GM19455 (cell line): ENCODE results near the gene MIP.
"Not testable (repeated sequence)": the region's sequence is repeated elsewhere in the genome, so short reads cannot be mapped to it uniquely, and the experiment has no call there.

Experiments used
- ATAC-seq: cut with Tn5 transposase; IDR thresholded peaks from one replicate; pipeline ENCODE4 v1.9.1; 2021; ENCODE audit not compliant: unreplicated experiment

Gene MIP

DNA sequence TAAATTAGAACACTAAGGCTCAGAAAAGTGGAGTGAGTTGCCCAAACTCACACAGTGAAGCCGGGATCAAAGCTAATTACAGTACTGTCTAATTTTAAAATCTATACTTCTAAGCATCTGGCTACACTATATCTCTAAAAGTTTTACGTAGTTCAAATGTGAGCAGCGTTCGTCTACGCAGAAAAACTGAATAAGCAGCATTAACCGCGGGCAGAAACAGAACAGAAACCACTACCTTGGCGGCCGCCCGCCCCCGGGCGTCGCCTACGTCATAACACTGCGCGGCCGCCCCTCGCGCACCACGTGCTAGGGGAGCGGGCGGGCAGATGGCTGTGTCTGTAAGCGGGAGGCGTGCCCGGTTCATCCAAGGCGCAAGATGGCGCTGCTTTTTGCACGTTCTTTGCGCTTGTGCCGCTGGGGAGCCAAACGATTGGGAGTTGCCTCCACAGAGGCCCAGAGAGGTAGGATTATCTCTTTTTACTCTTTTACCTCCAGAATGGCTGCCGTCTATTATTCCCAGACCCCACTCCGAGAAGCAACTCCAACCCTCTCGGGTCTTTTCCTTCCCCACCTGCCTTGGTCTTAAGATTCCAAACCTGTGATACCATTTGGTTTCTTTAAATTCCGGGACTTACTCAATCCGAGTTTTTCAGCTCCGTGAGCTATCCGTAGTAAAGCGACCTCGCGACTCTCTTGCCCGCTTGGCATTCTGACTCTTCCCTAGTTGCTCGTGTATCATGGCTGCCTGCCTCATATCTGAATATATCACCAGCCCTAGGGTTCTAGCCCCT lies 14.0 kb upstream of the MIP start, which contains the start of gene SPRYD4:
Gene SPRYD4, plus strand, starts transcription at position 363 of the 791 bp plus-strand sequence. Its CDS starts 14 bp downstream, at position 377.
- ATAC-seq: peak; percentile 75

DNA sequence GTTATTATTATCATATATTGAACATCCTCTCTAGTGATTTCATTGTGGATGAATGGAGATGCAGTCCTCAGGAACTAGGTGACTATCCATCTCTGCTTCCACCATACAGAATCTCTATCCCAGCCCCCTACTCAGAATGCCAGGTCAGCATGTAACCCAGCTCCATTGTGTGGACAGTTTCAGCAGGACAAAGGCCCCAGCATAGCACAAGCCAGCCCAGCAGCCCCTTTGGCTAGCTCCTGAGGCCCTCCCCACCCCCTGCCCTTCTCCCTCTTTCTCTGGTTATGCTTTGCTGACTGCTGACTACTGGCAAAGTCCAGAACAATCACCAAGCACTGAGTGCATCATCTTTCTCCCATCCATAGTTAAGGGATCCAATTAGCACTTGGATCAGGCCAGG lies 8.1 kb upstream of the MIP start:
- no peak for ATAC-seq

DNA sequence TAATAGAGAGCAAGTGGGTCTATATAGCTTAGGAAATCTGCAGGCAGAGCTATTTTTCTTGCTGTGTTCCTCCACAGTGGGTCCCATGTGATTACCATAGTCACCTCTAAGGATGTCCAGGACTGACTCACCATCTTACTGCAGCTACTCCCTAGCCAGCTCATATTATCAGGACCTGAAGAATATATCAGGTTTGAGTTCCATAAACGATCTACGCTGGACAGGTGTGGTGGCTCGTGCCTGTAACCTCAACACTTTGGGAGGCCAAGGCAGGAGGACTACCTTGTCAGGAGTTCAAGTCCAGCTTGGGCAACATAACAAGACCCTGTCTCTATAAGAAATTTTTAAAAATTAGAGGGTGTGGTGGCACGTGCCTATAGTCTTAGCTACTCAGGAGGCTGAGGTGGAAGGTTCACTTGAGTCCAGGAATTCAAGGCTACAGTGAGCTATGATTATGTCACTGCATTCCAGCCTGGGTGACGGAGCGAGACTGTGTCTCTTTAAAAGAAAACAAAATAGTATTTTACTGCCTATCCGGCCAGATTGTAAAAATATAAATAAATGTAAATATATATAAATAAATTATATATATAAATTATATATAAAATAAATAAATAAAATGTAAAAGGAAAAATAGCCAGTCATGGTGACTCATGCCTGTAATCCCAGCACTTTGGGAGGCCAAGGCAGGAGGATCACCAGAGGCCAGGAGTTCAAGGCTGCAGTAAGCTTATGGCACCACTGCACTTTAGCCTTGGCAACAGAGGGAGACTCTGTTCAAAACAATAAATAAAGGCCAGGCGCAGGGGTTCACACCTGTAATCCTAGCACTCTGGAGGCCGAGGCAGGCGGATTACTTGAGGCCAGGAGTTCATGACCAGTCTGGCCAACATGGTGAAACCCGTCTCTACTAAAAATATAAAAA lies 7.0 kb upstream of the MIP start:
- ATAC-seq: no peak

DNA sequence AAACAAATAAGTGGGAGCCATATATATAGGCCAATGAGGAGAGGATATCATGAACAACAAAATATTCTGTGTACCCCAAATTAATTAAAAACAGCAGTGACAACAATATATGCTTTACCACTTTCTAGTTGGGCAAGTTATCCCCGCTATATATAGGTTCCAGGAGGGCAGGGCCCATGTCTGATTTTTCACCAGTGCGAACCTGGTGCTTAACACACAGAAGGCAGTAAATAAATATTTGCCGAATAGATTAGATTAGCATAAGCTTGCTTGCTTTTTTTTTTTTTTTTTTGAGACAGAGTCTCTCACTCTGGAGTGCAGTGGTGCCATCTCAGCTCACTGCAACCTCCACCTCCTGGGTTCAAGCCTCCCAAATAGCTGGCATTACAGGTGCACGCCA lies 3.4 kb upstream of the MIP start:
- ATAC-seq: no peak

DNA sequence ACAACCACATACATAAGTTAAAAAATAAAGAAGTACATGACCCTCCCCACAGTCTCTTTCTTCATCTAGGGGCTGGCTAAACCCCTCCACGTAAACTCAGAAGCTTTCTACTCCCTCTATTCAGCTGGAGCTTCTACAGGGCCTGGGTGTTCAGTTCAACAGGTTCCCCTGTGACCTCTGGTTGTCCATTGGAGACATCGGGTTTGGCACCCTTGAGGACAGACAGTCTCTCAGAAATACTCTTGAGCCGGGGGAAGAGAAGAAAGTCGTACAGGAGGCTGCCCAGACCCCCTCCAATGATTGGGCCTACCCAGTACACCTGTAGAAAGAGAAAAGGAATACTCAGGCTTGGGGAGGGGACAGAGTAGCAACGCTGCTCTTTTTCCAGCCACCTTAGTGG lies 3.3 kb downstream of the MIP start:
- no peak for ATAC-seq

DNA sequence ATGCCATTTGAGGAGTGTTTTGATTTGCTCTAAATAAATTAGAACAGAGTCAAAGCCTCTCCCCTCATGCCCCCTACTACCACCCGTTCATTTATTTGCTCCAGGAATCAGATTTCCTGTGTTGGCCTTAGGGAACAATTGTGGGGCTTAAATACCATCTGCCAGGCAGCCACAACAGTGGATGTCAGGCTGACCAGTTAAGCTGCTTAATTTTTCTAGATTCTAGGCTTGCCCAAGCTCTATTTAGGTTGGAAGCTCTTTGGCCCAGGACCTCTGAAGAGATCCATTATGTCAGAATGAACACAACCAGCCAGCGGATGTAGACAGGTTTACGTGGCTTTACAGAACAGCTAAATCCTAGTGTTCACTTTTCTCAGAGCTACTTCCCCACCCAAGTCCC lies 4.2 kb downstream of the MIP start:
- no peak for ATAC-seq

DNA sequence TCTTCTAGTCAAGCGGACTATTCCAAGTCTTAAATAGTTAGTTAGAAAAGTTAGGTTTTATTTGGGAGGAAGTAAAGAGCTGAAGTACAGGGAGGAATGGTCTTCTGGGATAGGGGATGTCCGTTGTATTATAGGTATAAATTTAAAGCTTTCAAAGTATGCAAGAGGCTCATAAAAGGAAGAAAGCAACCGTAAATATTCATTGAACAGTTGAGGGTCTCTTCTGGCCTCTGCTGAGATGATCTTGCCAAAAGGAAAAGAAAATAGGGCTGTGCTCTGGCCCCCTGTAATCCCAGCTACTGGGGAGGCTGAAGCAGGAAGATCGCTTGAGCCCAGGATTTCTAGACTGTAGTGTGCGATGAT lies 4.9 kb downstream of the MIP start:
- ATAC-seq: no peak

DNA sequence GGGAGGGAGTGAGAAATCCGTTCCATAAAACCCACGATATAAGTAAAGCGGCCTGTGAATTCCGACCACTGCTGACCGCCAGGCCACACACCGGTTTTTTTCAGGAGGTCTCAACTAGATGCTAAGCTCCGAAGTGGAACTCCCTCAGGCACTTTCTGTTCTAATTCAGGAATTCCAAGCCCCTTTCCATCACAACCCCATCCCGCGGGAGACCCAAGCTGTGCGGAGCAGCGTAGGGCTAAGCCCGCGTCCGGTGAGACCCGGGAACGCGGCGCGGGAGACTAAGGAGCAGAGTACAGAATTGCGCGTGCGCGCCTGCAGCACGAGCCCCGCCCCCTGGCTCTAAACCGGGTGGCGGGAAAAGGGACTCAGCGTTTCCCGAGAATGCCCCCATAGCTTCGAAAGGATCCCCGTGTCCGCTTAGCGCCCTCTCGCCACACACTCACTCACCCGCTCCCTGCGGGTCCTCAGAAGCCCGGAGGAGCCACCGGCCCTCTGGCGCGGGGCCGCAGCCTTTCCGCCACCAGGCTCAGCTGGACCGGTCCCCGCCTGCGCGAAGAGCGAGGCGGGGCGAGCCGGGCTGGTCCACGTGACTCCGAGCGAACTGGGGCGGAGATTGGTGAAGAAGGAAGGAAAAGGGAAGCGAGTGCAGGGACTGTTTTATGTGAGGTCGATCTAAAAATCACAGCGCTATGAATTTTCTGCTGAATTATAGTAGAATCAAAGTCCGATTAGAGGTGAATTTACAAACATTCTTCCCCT lies 5.4 kb downstream of the MIP start, which contains the start of gene TIMELESS:
Gene TIMELESS, minus strand, starts transcription at position 567 of the 762 bp plus-strand sequence. CDS start 15,256 bp downstream, outside the sequence.
- ATAC-seq: peak; percentile 93

DNA sequence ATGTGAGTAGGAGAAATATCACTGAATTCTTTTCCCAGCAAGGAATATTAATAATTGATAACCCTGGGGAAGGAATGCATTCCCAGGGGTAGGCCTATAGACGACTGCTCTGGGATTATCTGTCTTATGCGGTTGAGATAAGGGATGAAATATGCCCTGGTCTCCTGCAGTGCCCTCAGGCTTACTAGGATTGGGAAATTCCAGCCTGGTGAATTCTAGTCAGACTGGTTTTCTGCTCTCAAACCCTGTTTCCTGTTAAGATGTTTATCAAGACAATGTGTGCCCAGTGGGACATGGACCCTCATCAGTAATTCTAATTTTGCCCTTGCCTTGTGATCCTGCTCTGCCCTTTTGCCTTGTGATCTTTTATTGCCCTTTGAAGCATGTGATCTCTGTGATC lies 11.2 kb downstream of the MIP start:
- not testable (repeated sequence) for ATAC-seq

DNA sequence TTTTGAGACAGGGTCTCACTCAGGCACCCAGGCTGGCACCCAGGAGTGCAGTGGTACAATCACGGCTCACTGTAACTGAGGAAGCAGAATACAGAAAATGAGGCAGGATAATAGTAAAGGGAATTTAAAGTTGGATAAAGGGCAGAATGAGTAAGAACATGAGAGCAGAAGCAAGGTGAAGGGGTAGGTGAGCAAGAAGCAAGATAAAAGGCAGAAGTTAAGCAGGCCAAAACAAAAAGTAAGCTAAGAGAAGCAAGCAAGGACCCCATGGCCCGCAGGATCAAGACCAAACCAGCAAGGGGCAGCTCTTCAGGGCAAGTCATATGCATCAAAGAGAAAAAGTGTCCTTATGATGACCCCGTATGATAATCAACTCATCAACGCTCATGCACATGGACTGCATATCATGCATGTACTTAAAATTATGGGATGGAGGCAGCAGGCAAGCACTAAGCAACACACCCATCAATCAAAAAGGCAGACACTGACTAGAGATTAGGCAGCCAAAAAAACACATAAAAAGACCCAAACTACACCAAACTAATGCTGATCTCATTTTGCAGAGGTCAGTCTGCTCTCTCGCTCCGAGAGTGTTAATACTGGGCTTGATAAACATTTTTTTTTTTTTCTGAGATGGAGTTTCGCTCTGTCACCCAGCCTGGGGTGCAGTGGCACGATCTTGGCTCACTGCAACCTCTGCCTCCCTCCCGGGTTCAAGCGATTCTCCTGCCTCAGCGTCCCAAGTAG lies 16.9 kb downstream of the MIP start:
- no peak for ATAC-seq

DNA sequence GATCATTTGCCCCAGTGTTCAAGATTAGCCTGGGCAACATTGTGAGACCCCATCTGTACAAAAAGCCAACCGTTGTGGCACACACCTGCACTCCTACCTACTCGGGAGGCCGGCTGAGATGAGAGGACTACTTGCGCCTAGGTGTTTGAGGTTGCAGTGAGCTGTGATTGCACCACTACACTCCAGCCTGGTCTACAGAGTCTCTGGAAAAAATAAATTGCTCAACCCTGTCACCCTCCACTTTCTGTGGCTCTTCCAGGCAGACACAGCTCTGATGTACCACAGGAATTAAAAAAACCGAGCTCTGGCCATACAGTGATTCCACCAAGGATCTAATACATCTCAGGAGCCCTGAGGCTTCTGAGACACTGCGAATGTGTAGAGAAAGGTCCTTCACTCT lies 19.6 kb downstream of the MIP start:
- no peak for ATAC-seq

DNA sequence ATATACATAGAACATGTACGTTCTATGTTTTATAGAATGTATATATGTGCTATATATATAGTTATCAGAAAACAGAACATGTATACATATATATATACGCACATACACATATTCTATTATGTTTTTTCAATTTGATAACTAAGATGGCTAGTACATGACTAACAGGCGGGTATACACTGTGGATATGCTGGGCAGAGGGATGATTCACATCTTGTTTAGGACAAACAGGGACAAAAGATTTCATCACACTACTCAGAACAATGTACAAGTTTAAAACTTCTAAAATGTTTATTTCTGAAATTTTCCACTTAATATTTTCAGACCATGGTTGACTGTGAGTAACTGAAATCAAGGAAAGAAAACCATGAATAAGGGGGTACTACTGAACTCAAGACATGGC lies 22.6 kb downstream of the MIP start:
- ATAC-seq: no peak

DNA sequence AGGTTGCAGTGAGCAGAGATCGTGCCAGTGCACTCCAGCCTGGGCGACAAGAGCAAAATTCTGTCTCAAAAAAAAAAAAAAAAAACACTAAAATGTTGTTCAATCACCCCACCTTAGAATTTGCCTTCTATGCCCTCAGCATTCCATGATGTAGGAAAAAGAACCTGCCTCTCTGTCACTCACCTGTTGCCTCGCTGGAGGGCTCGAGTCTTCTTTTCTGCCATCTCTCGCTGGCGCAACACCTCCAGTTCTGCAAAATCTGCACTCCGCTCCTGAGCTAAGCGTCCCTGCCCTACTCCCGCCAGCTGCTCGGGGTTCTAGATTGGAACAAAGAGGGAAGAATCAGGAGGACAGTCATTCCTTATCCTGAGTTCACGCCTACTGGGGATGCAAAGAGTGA lies 23.2 kb downstream of the MIP start:
- no peak for ATAC-seq

DNA sequence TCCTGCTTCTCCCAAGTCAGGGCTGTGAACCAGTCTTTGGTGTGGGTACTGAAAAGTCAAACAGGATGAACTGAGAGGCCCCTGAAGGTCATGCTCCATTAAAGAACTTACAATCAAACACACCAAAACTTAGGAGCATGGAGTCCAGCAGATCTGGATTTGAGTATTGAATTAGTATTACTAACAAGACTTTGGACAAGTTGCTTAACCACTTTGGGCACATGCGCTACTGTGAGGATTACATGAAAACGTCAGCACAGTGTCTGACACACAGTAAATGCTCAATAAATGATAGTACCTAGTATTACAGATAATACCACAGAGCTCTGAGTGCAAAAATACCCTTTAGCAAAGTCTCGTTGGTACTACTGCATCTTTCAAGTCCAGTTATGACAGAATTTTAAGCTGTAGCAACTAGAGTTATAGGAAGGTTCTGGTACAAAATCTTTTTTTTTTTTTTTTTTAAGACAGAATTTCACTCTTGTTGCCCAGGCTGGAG lies 28.5 kb downstream of the MIP start:
- no peak for ATAC-seq

DNA sequence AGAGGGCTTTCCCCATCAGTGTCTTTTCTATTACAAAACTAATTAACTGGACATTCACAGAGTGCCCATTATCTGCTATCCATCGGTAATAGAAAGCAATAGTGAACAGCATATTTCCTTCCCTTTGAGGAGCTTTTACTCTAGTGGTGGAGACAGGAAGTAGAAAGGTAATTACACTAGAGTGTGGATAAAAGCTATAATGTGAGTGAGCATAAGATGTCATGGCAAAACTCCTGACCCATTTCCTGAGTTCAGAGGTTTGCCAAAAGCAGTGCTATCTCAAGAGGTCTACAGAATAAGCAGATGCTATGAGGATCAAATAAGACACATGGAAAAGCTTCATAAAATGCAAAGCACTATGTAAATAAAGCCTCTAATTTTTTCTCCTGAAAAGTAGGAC lies 29.3 kb downstream of the MIP start:
- no peak for ATAC-seq

DNA sequence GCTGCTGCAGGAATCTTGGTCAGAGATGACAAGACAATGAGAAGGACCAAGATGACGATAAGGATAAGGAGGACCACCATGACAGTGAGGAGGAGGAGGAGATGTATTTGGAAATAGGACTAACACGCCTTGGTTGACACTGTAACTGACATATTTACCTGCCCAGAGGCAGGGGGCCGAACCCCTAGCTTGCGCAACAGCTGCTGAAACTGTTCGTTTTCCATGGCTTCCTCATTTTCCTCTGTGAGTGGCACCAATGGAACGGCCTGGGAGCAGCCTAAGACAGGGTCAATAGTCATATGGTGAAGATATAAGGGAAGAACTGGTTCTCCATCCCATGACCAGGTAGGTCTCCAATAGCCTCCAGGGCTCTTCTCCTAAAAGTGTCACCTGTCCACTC lies 34.0 kb downstream of the MIP start:
- no peak for ATAC-seq

DNA sequence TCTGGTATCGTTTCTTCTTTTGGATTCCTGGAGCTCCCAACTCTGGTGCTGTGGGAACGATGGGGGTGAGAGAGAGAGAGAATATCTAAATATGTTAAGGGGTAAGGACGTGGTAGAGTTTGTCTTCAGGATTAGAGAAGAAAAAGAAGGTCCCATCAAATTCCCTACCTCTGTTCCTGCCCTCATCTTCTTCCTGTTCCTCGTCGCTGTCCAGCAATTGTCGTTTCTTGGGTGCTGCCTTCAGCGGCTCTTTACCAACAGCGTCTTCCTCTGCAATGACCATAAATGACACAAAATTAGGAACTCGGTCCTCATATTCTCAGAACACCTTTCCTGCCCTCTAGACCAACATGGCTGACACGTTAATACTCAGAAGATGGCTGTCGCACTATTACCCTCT lies 36.7 kb downstream of the MIP start:
- no peak for ATAC-seq

DNA sequence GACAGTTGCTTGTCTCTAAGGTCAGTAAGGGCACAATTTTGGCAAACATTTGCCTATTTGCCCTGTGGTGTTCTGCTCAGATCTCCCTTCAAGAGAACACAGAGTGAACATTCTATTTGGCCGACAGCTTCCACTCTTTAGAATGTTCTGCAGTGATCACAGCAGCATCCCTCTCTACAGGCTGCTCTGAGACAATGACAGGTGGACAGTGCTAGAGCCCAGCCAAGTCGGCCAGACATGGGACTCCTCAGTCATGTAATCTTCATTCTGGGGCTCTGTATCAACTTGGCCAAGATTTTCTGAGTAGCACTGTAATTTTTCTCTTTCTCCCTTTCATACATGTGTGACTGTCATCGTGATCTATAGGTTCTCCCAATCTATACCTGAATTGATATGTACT lies 40.1 kb downstream of the MIP start:
- no peak for ATAC-seq

DNA sequence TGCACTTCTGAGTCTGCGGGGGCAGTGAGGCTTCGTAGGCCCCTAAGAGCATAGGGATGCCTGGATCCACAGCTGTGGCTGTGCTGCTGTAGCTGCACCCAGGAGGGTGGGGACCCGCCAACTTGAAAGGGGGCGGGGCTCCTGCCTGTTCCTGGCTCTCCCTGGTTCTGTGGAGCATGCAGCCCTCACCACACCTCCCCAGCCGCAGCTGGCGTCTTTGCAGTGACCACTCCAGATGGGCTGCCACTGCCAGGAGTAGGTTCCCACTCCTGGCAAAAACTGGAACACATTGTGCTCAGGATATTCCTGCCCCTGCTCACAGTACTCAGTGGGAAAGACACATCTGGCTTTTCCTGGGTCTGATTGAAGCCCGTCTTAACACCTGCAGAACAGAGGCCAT lies 41.1 kb downstream of the MIP start:
- ATAC-seq: no peak
